Measurements from ENCODE around the gene FAM131C. TPM values are rescaled to one million over a fixed set of nuclear protein-coding genes. Genes with fewer than 3 reads are reported as not detected.
A peak's percentile ranks its signal among the peaks of the same experiment; 100 is the strongest.

Gene FAM131C
- polyA plus RNA-seq, 1 donor (not counting 4 experiments of a cell fraction or from before 2014, with no cell fraction given) = 0.31 TPM

- TF ChIP-seq CTCF (optimal IDR thresholded peaks at IDR 0.05 in 1 of 3, IDR thresholded peaks at IDR 0.05 in 1 of 3, conservative IDR thresholded peaks at IDR 0.05 in 1 of 3; ENCODE audit: extremely low read depth in 1 of 3, insufficient read depth in 2 of 3, low read length in 3 of 3) (no peak), EZH2 (IDR thresholded peaks at IDR 0.05; ENCODE audit: low read length) (no peak)
- H3K27me3 ChIP-seq (ENCODE audit: control insufficient read depth, extremely low read depth, insufficient read depth, low read length) = peaks cover 8% of the 10 kb centered on the region
- no peaks in the 10 kb centered on the region for H3K9me1 ChIP-seq (ENCODE audit: control insufficient read depth, extremely low read depth, insufficient read depth, low read length)
- H3K36me3 ChIP-seq (ENCODE audit: control insufficient read depth in 2 of 2, extremely low read depth in 1 of 2, insufficient read depth in 2 of 2, low read length in 2 of 2) = no peaks in the 10 kb centered on the region
- H2AFZ ChIP-seq (ENCODE audit: control insufficient read depth, low read length) = no peak overlapping the region
- H3K9ac ChIP-seq (ENCODE audit: control insufficient read depth, extremely low read depth, insufficient read depth, low read length) = peak overlapping the region; percentile 39
- FAIRE-seq (peak; percentile 88), DNase-seq (ENCODE audit: low read depth, low spot score) (peak; percentile 85)
- H3K79me2 ChIP-seq (ENCODE audit: control insufficient read depth, insufficient read depth, low read length) = no peaks in the 10 kb centered on the region
- H3K4me1 ChIP-seq (ENCODE audit: control insufficient read depth, extremely low read depth, insufficient read depth, low read length) = peaks cover 33% of the 10 kb centered on the region
- no peaks in the 10 kb centered on the region for H3K9me3 ChIP-seq (ENCODE audit: control insufficient read depth, low read depth, low read length)
- peak overlapping the region; percentile 62 for H3K4me2 ChIP-seq (ENCODE audit: control insufficient read depth, extremely low read depth, insufficient read depth, low read depth, low read length)
- no peaks in the 10 kb centered on the region for H4K20me1 ChIP-seq (ENCODE audit: control insufficient read depth, extremely low read depth, insufficient read depth, low read length)
- H3K27ac ChIP-seq (ENCODE audit: control insufficient read depth, insufficient read depth, low read length) = peak overlapping the region; percentile 60
- peak overlapping the region in 1 of 3 experiments; percentile 30 for H3K4me3 ChIP-seq (ENCODE audit: control insufficient read depth in 2 of 3, extremely low read depth in 1 of 3, insufficient read depth in 2 of 3, low read depth in 1 of 3, low read length in 3 of 3)
- dilution Hi-C loops (cut with MboI; ENCODE audit: extremely low pct_ligation_motif_present, low sequenced_read_pairs) = no loop called here
Observed at GRCh38 chr1:16076031-16076864, 2.8 kb upstream of the FAM131C start.

- H3K4me3 ChIP-seq (ENCODE audit: control insufficient read depth in 2 of 3, extremely low read depth in 1 of 3, insufficient read depth in 2 of 3, low read depth in 1 of 3, low read length in 3 of 3) = peak overlapping the region in 1 of 3 experiments; percentile 30
- H3K4me1 ChIP-seq (ENCODE audit: control insufficient read depth, extremely low read depth, insufficient read depth, low read length) = peaks cover 33% of the 10 kb centered on the region
- no peak overlapping the region for H2AFZ ChIP-seq (ENCODE audit: control insufficient read depth, low read length)
- FAIRE-seq (no peak), DNase-seq (ENCODE audit: low read depth, low spot score) (no peak)
- no peaks in the 10 kb centered on the region for H3K9me1 ChIP-seq (ENCODE audit: control insufficient read depth, extremely low read depth, insufficient read depth, low read length)
- TF ChIP-seq CTCF (optimal IDR thresholded peaks at IDR 0.05 in 1 of 3, IDR thresholded peaks at IDR 0.05 in 1 of 3, conservative IDR thresholded peaks at IDR 0.05 in 1 of 3; ENCODE audit: extremely low read depth in 1 of 3, insufficient read depth in 2 of 3, low read length in 3 of 3) (no peak), EZH2 (IDR thresholded peaks at IDR 0.05; ENCODE audit: low read length) (no peak)
- peak overlapping the region; percentile 60 for H3K27ac ChIP-seq (ENCODE audit: control insufficient read depth, insufficient read depth, low read length)
- H3K9me3 ChIP-seq (ENCODE audit: control insufficient read depth, low read depth, low read length) = no peaks in the 10 kb centered on the region
- H3K9ac ChIP-seq (ENCODE audit: control insufficient read depth, extremely low read depth, insufficient read depth, low read length) = peak overlapping the region; percentile 36
- peak overlapping the region; percentile 62 for H3K4me2 ChIP-seq (ENCODE audit: control insufficient read depth, extremely low read depth, insufficient read depth, low read depth, low read length)
- H4K20me1 ChIP-seq (ENCODE audit: control insufficient read depth, extremely low read depth, insufficient read depth, low read length) = no peaks in the 10 kb centered on the region
- dilution Hi-C loops (cut with MboI; ENCODE audit: extremely low pct_ligation_motif_present, low sequenced_read_pairs) = no loop called here
- H3K27me3 ChIP-seq (ENCODE audit: control insufficient read depth, extremely low read depth, insufficient read depth, low read length) = peaks cover 8% of the 10 kb centered on the region
- H3K36me3 ChIP-seq (ENCODE audit: control insufficient read depth in 2 of 2, extremely low read depth in 1 of 2, insufficient read depth in 2 of 2, low read length in 2 of 2) = no peaks in the 10 kb centered on the region
- no peaks in the 10 kb centered on the region for H3K79me2 ChIP-seq (ENCODE audit: control insufficient read depth, insufficient read depth, low read length)
Observed at GRCh38 chr1:16075337-16076030, 2.0 kb upstream of the FAM131C start.
